Trophoblast cell (in vitro differentiated cells and primary cell): Measurements from ENCODE around the gene POLR1H.
A peak's percentile ranks its signal among the peaks of the same experiment; 100 is the strongest.

Source experiments
- DNase-seq, 2 donors: peaks; one replicate each; pipeline ENCODE4 v3.0.0-alpha.2; 2016
- H2AFZ ChIP-seq: 2 replicates; pipeline ENCODE4 v1.6.1; 2013; ENCODE audit warnings: low read length, moderate library complexity, mild to moderate bottlenecking; ENCODE audit not compliant: insufficient read depth, poor library complexity
- H2AK5ac ChIP-seq: 2 replicates; pipeline ENCODE4 v1.6.1; 2013; ENCODE audit warnings: mild to moderate bottlenecking, low read length
- H2BK120ac ChIP-seq: 2 replicates; pipeline ENCODE4 v1.6.1; 2013; ENCODE audit warnings: low read length, mild to moderate bottlenecking, moderate library complexity; ENCODE audit not compliant: insufficient read depth, poor library complexity
- H2BK12ac ChIP-seq: 2 replicates; pipeline ENCODE4 v1.6.1; 2013; ENCODE audit warnings: mild to moderate bottlenecking, low read length, moderate library complexity
- H2BK5ac ChIP-seq: 2 replicates; pipeline ENCODE4 v1.6.1; 2013; ENCODE audit warnings: low read length, low read depth, moderate library complexity, mild to moderate bottlenecking; ENCODE audit not compliant: poor library complexity
- H3K14ac ChIP-seq: 2 replicates; pipeline ENCODE4 v1.6.1; 2013; ENCODE audit warnings: mild to moderate bottlenecking, low read length
- H3K18ac ChIP-seq: 2 replicates; pipeline ENCODE4 v1.6.1; 2013; ENCODE audit warnings: mild to moderate bottlenecking, low read length
- H3K23ac ChIP-seq: 2 replicates; pipeline ENCODE4 v1.6.1; 2013; ENCODE audit warnings: low read length
- H3K27ac ChIP-seq: 2 replicates; pipeline ENCODE4 v1.5.1; 2013; ENCODE audit warnings: low read depth, mild to moderate bottlenecking, inconsistent platforms, low read length, moderate library complexity
- H3K27me3 ChIP-seq: 2 replicates; pipeline ENCODE4 v1.6.1; 2013; ENCODE audit warnings: inconsistent platforms, mild to moderate bottlenecking, low read length, moderate library complexity; ENCODE audit not compliant: insufficient read depth
- H3K36me3 ChIP-seq, 2 experiments: 1 replicate in 1 of 2; 2 replicates in 1 of 2; pipeline ENCODE4 v1.6.1; 2013; ENCODE audit warnings: low read length in 2 of 2, mild to moderate bottlenecking in 2 of 2, moderate library complexity in 1 of 2; ENCODE audit not compliant: insufficient read depth in 2 of 2, control insufficient read depth in 1 of 2
- H3K4ac ChIP-seq: 2 replicates; pipeline ENCODE4 v1.6.1; 2013; ENCODE audit warnings: low read depth, mild to moderate bottlenecking, low read length, moderate library complexity
- H3K4me1 ChIP-seq, 2 experiments: 1 replicate in 1 of 2; 2 replicates in 1 of 2; pipeline ENCODE4 v1.6.1; 2013; ENCODE audit warnings: low read length in 2 of 2, mild to moderate bottlenecking in 2 of 2, moderate library complexity in 1 of 2; ENCODE audit not compliant: insufficient read depth in 2 of 2, control insufficient read depth in 1 of 2
- H3K4me2 ChIP-seq: 2 replicates; pipeline ENCODE4 v1.6.1; 2013; ENCODE audit warnings: inconsistent platforms, mild to moderate bottlenecking, low read length, moderate library complexity
- H3K4me3 ChIP-seq: 2 replicates; pipeline ENCODE4 v1.5.1; 2013; ENCODE audit warnings: mild to moderate bottlenecking, low read depth, low read length, inconsistent platforms
- H3K79me1 ChIP-seq: one replicate; pipeline ENCODE4 v1.6.1; 2013; ENCODE audit warnings: low read length
- H3K79me2 ChIP-seq: 2 replicates; pipeline ENCODE4 v1.6.1; 2013; ENCODE audit warnings: low read length, mild to moderate bottlenecking; ENCODE audit not compliant: control insufficient read depth, insufficient read depth, poor library complexity
- H3K9ac ChIP-seq: 2 replicates; pipeline ENCODE4 v1.6.1; 2013; ENCODE audit warnings: mild to moderate bottlenecking, low read length
- H3K9me3 ChIP-seq: 2 replicates; pipeline ENCODE4 v1.6.1; 2013; ENCODE audit warnings: low read depth, mild to moderate bottlenecking, control low read depth, inconsistent platforms, low read length; ENCODE audit not compliant: insufficient read depth
- H4K12ac ChIP-seq: 2 replicates; pipeline ENCODE4 v1.6.1; 2013; ENCODE audit warnings: low read depth, mild to moderate bottlenecking, low read length, moderate library complexity
- H4K8ac ChIP-seq: 2 replicates; pipeline ENCODE4 v1.6.1; 2013; ENCODE audit warnings: low read depth, mild to moderate bottlenecking, low read length, moderate library complexity
- H4K91ac ChIP-seq: one replicate; pipeline ENCODE4 v1.6.1; 2013; ENCODE audit warnings: low read depth, mild to moderate bottlenecking, low read length, moderate library complexity
- WGBS: extraction: QIAGEN DNeasy Blood & Tissue Kit; methylation state at CpG from one replicate; pipeline ENCODE4 v1.1.7; 2013; ENCODE audit warnings: missing lambda C conversion rate; ENCODE audit not compliant: insufficient read length, insufficient coverage; ENCODE audit errors: extremely low coverage; 5-methylcytosine and 5-hydroxymethylcytosine counted together

The POLR1H gene

DNA sequence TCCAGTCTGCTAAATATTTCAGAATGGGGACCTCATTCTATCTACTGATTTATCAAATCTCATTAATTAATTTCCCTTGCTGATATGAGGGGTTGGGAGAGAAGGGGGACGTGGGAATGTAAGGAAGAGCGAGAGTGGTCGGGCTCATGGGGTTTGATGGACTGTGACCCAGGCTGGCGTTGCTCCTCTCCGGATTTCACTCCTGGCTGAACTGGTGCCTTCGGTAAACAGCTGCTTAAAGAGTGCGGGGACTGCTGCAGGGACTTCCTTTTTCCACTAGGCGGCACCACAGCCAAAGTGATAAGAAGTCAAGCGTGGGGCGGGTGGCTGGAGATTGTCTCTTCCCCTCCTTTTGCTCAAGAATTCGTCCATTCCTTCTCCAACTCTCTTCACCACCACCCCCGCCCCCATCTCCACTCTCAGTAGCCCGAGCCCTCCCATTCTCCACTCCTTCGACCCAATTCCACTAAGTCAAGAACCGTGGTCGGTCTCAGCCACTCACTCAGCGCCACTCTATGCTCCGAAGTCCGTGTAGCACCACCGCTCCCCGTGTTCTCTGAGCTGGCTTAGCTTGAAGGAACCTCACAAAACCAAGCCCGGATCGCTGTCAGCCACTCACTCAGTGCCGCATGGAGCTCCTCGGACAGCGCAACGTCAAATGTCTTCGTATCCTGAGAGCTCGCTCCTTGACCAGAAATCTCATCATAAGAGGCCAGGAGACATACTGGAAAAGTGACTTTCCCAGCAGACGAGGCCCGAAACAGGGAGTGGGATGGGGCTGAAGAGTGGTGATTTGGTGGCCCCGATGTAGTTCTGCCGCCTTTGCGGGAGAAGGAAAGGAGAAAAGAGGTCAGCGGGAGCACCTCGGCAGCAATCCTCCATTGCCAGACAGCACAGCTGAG is 42.2 kb downstream of the POLR1H start:
- Histone ChIP-seq H3K79me1 (no peaks in the 10 kb centered on the region), H3K27ac (no peak overlapping the region), H2BK120ac (no peak overlapping the region), H3K4me3 (peak overlapping the region; percentile 2), H3K23ac (no peak overlapping the region), H3K9ac (peak overlapping the region; percentile 45), H3K18ac (no peak overlapping the region), H3K36me3 (no peaks in the 10 kb centered on the region), H3K14ac (no peak overlapping the region), H2BK5ac (no peak overlapping the region), H2AK5ac (no peak overlapping the region), H2AFZ (no peak overlapping the region), H3K4me1 (peaks cover 5 to 13% of the 10 kb centered on the region in 2 experiments), H2BK12ac (no peak overlapping the region), H3K27me3 (peaks cover 32% of the 10 kb centered on the region), H4K91ac (no peak overlapping the region), H3K9me3 (no peaks in the 10 kb centered on the region), H3K79me2 (no peaks in the 10 kb centered on the region), H4K8ac (no peak overlapping the region), H3K4me2 (peak overlapping the region; percentile 70), H3K4ac (no peak overlapping the region), H4K12ac (no peak overlapping the region)
- no CpG with 5 or more reads among the region's 36 CpGs for WGBS
- peak; percentile 79 to 93 for DNase-seq

DNA sequence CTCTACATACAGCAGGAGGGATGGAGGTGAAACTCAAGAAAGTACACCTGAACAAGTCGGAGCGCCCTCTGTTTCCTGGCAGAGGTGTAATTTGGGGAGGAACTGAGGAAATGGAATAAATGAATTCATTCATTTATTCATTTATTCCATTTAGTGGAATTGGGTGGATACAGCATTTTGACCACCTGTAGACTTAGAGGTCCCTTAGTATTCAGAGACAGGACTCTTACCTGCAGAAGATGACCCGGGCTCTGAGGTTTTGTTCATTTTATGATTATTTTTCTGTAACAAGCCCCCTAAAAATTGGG is 42.8 kb downstream of the POLR1H start:
- Histone ChIP-seq H3K79me1 (no peaks in the 10 kb centered on the region), H3K4me1 (peaks cover 5 to 13% of the 10 kb centered on the region in 2 experiments), H3K9me3 (no peaks in the 10 kb centered on the region), H2BK5ac (no peak overlapping the region), H4K8ac (no peak overlapping the region), H3K14ac (no peak overlapping the region), H2AFZ (no peak overlapping the region), H3K23ac (no peak overlapping the region), H3K27me3 (peaks cover 32% of the 10 kb centered on the region), H3K9ac (no peak overlapping the region), H2BK12ac (no peak overlapping the region), H3K4me2 (peak overlapping the region; percentile 70), H4K91ac (no peak overlapping the region), H2AK5ac (no peak overlapping the region), H2BK120ac (no peak overlapping the region), H3K36me3 (no peaks in the 10 kb centered on the region), H3K79me2 (no peaks in the 10 kb centered on the region), H3K18ac (no peak overlapping the region), H3K4me3 (no peak overlapping the region), H3K4ac (no peak overlapping the region), H3K27ac (no peak overlapping the region), H4K12ac (no peak overlapping the region)
- no peak for DNase-seq
- no CpG with 5 or more reads among the region's 3 CpGs for WGBS

DNA sequence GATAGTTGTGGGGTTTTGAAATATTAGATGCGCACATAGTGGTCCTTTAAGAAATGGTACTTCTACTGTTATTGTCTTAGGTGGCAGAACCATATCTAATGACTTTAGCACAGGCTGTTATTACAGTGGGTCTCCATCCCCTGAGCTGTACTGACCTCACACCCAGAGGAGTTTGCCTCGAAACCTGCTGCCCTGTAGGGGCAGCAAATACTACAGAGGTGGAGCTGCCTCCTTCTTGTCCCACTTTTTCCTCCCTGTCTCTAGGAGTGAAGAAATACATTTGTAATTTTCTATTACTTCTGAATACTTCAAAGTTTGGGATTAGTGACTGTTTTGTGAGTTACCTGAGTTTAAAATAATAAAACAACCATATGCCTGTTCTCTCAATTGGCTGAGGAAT is 43.6 kb downstream of the POLR1H start:
- no peaks in the 10 kb centered on the region for H3K79me1 ChIP-seq
- H4K8ac ChIP-seq, result no peak overlapping the region
- no peak overlapping the region for H2BK12ac ChIP-seq
- no peak overlapping the region for H2AFZ ChIP-seq
- no peak overlapping the region for H3K23ac ChIP-seq
- H3K4me1 ChIP-seq, result peaks cover 5 to 13% of the 10 kb centered on the region in 2 experiments
- H2BK120ac ChIP-seq, result no peak overlapping the region
- H3K36me3 ChIP-seq, result no peaks in the 10 kb centered on the region
- H3K4me2 ChIP-seq, result no peak overlapping the region
- no peaks in the 10 kb centered on the region for H3K79me2 ChIP-seq
- no peak overlapping the region for H3K27ac ChIP-seq
- no peak overlapping the region for H3K14ac ChIP-seq
- H3K4ac ChIP-seq, result no peak overlapping the region
- DNase-seq, result no peak
- no peak overlapping the region for H3K4me3 ChIP-seq
- H3K27me3 ChIP-seq, result peaks cover 29% of the 10 kb centered on the region
- H3K9me3 ChIP-seq, result no peaks in the 10 kb centered on the region
- no peak overlapping the region for H4K12ac ChIP-seq
- H4K91ac ChIP-seq, result no peak overlapping the region
- no peak overlapping the region for H3K9ac ChIP-seq
- no peak overlapping the region for H2BK5ac ChIP-seq
- no CpG with 5 or more reads among the region's 2 CpGs for WGBS
- no peak overlapping the region for H2AK5ac ChIP-seq
- H3K18ac ChIP-seq, result no peak overlapping the region

DNA sequence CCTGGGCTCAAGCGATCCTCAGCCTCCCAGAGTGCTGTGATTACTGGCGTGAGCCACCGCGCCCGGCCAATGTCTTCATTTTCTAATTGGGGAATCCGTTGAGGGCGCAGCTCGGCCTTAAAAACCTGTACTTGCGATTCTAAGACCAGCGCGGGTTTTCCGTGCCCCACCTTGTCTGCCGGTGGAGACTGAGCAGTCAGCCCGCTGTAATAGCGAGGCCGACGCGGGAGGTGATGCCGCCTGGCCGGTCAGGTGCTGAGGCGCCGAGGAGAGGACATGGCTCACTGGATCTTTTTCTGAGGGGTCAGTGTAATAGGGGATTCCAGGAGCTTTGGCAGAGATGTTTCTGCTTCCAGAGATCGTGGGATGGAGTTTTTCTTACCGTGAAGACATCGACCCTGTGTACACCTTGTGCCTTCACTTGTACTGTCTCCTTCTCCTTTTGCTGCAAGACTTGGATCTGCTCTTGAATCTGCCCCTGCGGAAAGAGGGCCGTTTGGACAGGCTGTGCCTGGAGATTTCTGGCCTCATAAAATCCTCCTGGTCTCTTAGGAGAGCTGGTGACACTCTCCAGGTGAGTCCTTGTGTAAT is 50.3 kb downstream of the POLR1H start:
- H2BK12ac ChIP-seq, result no peak overlapping the region
- no peak overlapping the region for H3K27ac ChIP-seq
- no peak overlapping the region for H3K9ac ChIP-seq
- H2BK120ac ChIP-seq, result no peak overlapping the region
- no peak overlapping the region for H3K14ac ChIP-seq
- no peak overlapping the region for H3K23ac ChIP-seq
- no peak overlapping the region for H3K18ac ChIP-seq
- H2AFZ ChIP-seq, result no peak overlapping the region
- DNase-seq, result no peak
- H3K4me2 ChIP-seq, result no peak overlapping the region
- WGBS, result no CpG with 5 or more reads among the region's 27 CpGs
- no peaks in the 10 kb centered on the region for H3K79me2 ChIP-seq
- no peaks in the 10 kb centered on the region for H3K36me3 ChIP-seq
- H4K8ac ChIP-seq, result no peak overlapping the region
- H3K4ac ChIP-seq, result no peak overlapping the region
- H3K27me3 ChIP-seq, result no peaks in the 10 kb centered on the region
- no peak overlapping the region for H2BK5ac ChIP-seq
- H4K91ac ChIP-seq, result no peak overlapping the region
- no peaks in the 10 kb centered on the region for H3K9me3 ChIP-seq
- H4K12ac ChIP-seq, result no peak overlapping the region
- peak overlapping the region; percentile 56 for H3K4me3 ChIP-seq
- no peaks in the 10 kb centered on the region for H3K79me1 ChIP-seq
- no peak overlapping the region for H2AK5ac ChIP-seq
- no peaks in the 10 kb centered on the region for H3K4me1 ChIP-seq
